PFSK-1 (cell line): ENCODE results near the gene NEXN.

ENCODE experiments used
- POLR2AphosphoS5 ChIP-seq: IDR thresholded peaks from 2 replicates; pipeline ENCODE4 v1.6.1; 2012; ENCODE audit warnings: low read depth, mild to moderate bottlenecking, control low read depth, low read length, moderate library complexity
- TAF1 ChIP-seq: IDR thresholded peaks from 2 replicates; pipeline ENCODE4 v1.6.1; 2012; ENCODE audit warnings: low read length, control low read depth, borderline replicate concordance; ENCODE audit not compliant: insufficient read depth

- TF ChIP-seq POLR2AphosphoS5 (no peak), TAF1 (no peak)
Measured at GRCh38 chr1:77841574-77841973, 46.9 kb upstream of the NEXN start.
